ENCODE data around the gene RTL10.

RTL10 gene

DNA sequence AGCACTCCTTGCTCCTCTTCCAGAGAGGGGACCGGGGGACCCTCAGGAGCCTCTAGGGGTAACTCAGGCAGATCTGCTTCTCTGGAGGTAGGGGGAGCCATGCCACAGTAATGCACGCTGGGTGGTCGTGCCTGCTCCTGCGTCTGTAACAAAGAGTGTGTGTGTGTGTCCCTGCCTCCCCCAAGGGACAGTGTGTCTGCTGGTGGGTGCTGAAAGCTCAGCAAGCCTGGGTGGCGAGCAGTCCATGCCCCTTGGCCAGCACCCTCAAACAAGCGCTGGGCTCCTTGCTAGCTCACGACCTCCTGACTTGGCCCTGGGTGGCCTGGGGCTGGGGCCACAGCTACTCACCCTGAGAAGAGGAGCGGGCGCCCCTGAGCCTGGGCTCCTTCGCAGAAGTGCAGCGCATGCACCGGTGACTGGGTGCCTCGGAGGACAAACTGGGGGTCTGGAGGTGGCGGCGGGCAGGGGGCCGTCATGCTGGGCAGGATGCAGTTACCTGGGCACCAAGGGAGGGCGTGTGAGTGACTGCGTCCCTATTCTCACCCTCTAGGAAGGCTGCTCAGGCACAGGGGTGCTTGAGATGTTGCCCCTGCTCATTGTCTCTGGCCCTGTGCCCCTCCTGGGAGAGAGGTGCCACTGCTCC is 33.7 kb downstream of the RTL10 start:
- no peaks in the 10 kb centered on the region for H3K36me3 ChIP-seq
- no peak for DNase-seq
- no peaks in the 10 kb centered on the region for H3K9me3 ChIP-seq
- H3K4me1 ChIP-seq = peaks cover 14% of the 10 kb centered on the region
- no peaks in the 10 kb centered on the region; the same call in 1 of the 2 replicates for H3K27me3 ChIP-seq
- no peak overlapping the region for H3K4me3 ChIP-seq (ENCODE audit: low read depth, low read length)
- TF ChIP-seq, protein P1, sequence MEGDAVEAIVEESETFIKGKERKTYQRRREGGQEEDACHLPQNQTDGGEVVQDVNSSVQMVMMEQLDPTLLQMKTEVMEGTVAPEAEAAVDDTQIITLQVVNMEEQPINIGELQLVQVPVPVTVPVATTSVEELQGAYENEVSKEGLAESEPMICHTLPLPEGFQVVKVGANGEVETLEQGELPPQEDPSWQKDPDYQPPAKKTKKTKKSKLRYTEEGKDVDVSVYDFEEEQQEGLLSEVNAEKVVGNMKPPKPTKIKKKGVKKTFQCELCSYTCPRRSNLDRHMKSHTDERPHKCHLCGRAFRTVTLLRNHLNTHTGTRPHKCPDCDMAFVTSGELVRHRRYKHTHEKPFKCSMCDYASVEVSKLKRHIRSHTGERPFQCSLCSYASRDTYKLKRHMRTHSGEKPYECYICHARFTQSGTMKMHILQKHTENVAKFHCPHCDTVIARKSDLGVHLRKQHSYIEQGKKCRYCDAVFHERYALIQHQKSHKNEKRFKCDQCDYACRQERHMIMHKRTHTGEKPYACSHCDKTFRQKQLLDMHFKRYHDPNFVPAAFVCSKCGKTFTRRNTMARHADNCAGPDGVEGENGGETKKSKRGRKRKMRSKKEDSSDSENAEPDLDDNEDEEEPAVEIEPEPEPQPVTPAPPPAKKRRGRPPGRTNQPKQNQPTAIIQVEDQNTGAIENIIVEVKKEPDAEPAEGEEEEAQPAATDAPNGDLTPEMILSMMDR (IDR thresholded peaks at IDR 0.05; ENCODE audit: low read depth, low read length) = no peak

- no peak overlapping the region for H3K4me3 ChIP-seq (ENCODE audit: low read depth, low read length)
- peaks cover 14% of the 10 kb centered on the region for H3K4me1 ChIP-seq
- H3K27me3 ChIP-seq = no peaks in the 10 kb centered on the region
- no peaks in the 10 kb centered on the region for H3K36me3 ChIP-seq
- TF ChIP-seq, protein P1 (IDR thresholded peaks at IDR 0.05; ENCODE audit: low read depth, low read length) = no peak
- H3K9me3 ChIP-seq = no peaks in the 10 kb centered on the region
- no peak for DNase-seq
Observed at GRCh38 chr22:19819911-19820879, 34.5 kb downstream of the RTL10 start.

- TF ChIP-seq, protein P1 (IDR thresholded peaks at IDR 0.05; ENCODE audit: low read depth, low read length) = no peak
- Histone ChIP-seq H3K4me3 (ENCODE audit: low read depth, low read length) (no peak overlapping the region), H3K4me1 (peaks cover 8% of the 10 kb centered on the region), H3K27me3 (no peaks in the 10 kb centered on the region), H3K9me3 (no peaks in the 10 kb centered on the region), H3K36me3 (no peaks in the 10 kb centered on the region)
- DNase-seq = no peak
Observed at GRCh38 chr22:19819208-19819910, 35.3 kb downstream of the RTL10 start.

- Histone ChIP-seq H3K9me3 (no peaks in the 10 kb centered on the region), H3K4me1 (peaks cover 1% of the 10 kb centered on the region), H3K4me3 (ENCODE audit: low read depth, low read length) (no peak overlapping the region), H3K36me3 (no peaks in the 10 kb centered on the region), H3K27me3 (no peaks in the 10 kb centered on the region)
- TF ChIP-seq, protein P1 (IDR thresholded peaks at IDR 0.05; ENCODE audit: low read depth, low read length) = no peak
- no peak for DNase-seq
Observed at GRCh38 chr22:19818324-19819207, 36.1 kb downstream of the RTL10 start.

DNA sequence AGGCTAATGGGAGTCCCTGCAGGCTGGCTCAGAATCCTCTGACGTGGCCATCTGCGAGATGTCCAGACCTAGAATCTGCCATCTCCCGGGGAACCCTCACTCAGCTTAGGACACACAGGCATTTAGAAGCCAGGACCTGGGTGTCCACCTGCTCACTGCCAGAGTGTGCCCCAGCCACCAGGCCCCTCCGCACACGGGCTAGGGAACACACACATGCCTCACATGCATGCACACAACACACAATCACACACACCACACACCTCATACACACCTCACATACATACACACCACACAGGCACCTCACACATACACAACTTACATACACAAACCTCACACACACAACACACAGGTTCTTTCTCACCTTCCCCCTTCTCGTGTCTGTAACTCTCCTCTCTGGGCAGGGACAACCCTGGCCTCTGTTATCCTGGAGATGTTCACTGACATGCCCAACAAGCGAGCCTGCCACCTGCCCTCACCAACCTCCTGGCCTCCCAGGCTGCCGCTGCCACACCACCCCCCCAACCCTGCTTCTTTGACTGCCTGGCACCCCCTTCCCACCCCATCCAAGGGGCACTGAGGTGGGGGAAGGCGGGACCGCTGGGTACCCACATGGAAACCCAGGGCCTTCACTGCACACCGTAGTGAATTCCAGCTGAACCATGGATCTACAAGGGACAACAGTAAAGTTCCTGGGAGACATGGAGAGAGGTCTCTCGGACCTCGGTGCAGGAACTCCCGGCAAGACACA is 38.1 kb downstream of the RTL10 start:
- H3K9me3 ChIP-seq = no peaks in the 10 kb centered on the region
- DNase-seq = no peak
- H3K4me3 ChIP-seq (ENCODE audit: low read depth, low read length) = no peak overlapping the region
- H3K27me3 ChIP-seq = no peaks in the 10 kb centered on the region
- H3K36me3 ChIP-seq = no peaks in the 10 kb centered on the region
- TF ChIP-seq, protein P1 (IDR thresholded peaks at IDR 0.05; ENCODE audit: low read depth, low read length) = no peak
- peaks cover 8% of the 10 kb centered on the region; the same call in 1 of the 2 replicates for H3K4me1 ChIP-seq
